ENCODE measurements around the gene YTHDF1. TPM values are rescaled to one million over a fixed set of nuclear protein-coding genes. Genes with fewer than 3 reads are reported as not detected.

Gene YTHDF1
- total and polyA plus RNA-seq, 11 donors, result 14.7 to 38.2 (median 22.5) TPM

DNA sequence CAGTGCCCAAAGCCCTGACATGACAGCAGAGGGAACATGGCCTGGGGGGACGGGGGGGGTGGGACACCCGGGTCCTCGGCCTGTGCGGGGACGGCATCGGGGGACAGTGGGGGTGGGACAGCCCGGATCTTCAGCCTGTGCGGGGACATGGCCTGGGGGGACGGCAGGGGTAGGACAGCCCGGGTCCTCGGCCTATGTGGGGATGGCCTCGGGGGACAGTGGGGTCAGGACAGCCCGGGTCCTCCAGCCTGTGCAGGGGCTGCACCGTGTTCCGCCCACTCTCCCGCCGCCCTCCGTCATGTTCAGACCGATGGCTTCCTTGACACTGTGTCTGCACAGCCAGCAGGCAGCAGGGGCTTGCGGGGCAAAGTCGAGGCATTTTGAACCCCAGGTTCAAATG lies 26.8 kb upstream of the YTHDF1 start:
- H3K27me3 ChIP-seq, result peaks cover under 1 to 37% (median 14%) of the 10 kb centered on the region in 9 donors
- H3K4me1 ChIP-seq, result no peaks in the 10 kb centered on the region
- no peaks in the 10 kb centered on the region for H3K36me3 ChIP-seq
- WGBS, 4 donors, result 87 to 90% (median 88%) methylated on average over 14 to 21 of the region's 21 CpGs
- DNase-seq (no peak), ATAC-seq (no peak)
- TF ChIP-seq CTCF (IDR thresholded peaks at IDR 0.05) (no peak), POLR2A (IDR thresholded peaks at IDR 0.05) (no peak)
- no peak overlapping the region for H3K4me3 ChIP-seq
- H3K27ac ChIP-seq, result no peak overlapping the region
- intact Hi-C loops (cut with DNase I), result no loop called here
- no peaks in the 10 kb centered on the region for H3K9me3 ChIP-seq

DNA sequence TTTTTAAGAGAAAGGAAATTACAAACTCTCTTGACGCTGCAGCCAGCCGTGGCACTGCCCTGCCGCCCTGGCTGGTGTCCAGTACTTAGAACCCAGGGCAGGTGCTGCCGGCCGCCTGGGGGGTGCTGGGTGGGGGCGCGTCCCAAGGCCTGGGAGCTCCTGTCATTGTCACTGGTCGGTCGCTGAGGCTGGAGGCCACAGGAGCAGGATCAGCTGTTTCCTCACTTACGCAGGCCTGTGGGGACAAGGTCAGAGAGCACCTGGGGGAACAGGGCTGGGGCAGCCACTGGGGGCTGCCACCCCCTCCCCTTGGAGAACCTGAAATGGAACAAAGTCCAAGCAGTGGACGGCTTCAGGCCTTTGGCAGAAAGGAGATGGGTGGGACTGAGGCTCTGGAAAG lies 25.3 kb upstream of the YTHDF1 start:
- ATAC-seq (no peak), DNase-seq (no peak)
- TF ChIP-seq POLR2A (IDR thresholded peaks at IDR 0.05) (no peak), CTCF (IDR thresholded peaks at IDR 0.05) (no peak)
- no peaks in the 10 kb centered on the region for H3K9me3 ChIP-seq
- no peaks in the 10 kb centered on the region for H3K4me1 ChIP-seq
- H3K27ac ChIP-seq, result no peak overlapping the region
- H3K4me3 ChIP-seq, result no peak overlapping the region
- H3K36me3 ChIP-seq, result no peaks in the 10 kb centered on the region
- peaks cover 0 to 22% (median 4%) of the 10 kb centered on the region in 9 donors for H3K27me3 ChIP-seq
- WGBS, 4 donors, result 40 to 59% (median 47%) methylated on average over 10 to 11 of the region's 11 CpGs
- intact Hi-C loops (cut with DNase I), result no loop called here

DNA sequence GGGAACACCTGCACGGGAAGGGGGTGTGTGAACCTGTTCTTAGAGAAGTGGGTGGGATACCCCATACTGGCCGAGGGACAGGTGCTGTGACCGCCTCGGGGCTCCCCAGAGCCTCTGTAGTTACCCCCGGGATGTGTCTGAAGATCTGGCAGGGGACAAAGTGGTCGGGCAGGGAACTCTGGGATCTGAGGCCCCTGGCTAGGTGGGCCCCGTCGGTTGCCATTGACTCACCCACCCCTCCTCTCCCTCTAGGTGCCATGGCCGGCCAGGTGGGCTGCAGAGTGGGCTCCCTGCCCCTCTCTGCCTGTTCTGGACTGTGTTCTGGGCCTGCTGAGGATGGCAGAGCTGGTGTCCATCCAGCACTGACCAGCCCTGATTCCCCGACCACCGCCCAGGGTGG lies 24.1 kb upstream of the YTHDF1 start:
- DNase-seq, result no peak
- no peak for ATAC-seq
- Histone ChIP-seq H3K9me3 (no peaks in the 10 kb centered on the region), H3K4me3 (no peak overlapping the region), H3K4me1 (peaks cover 0 to 3% (median 0%) of the 10 kb centered on the region in 12 donors), H3K27ac (no peak overlapping the region), H3K27me3 (peaks cover 0 to 20% (median 0%) of the 10 kb centered on the region in 9 donors), H3K36me3 (no peaks in the 10 kb centered on the region)
- intact Hi-C loops (cut with DNase I), result no loop called here
- no peak for TF ChIP-seq CTCF (IDR thresholded peaks at IDR 0.05)
- TF ChIP-seq POLR2A (IDR thresholded peaks at IDR 0.05), result no peak
- 84 to 93% (median 87%) methylated on average over 7 to 11 of the region's 11 CpGs for WGBS, 4 donors

- TF ChIP-seq CTCF (IDR thresholded peaks at IDR 0.05) (no peak), POLR2A (IDR thresholded peaks at IDR 0.05) (no peak)
- ATAC-seq, result no peak
These were observed 23.5 kb upstream of the YTHDF1 start for GRCh38 chr20:63239431-63239830.

More at GRCh38 chr20:63239431-63239830, 23.5 kb upstream of the YTHDF1 start:
- intact Hi-C loops (cut with DNase I), result loop anchor here in 1 of 10 donors (10.0 kb wide), 1 partner anchor 185 kb away; no protein-coding TSS in a partner anchor
- no peak overlapping the region for H3K4me3 ChIP-seq
- no peak for DNase-seq
- WGBS, 4 donors, result 87 to 90% (median 88%) methylated on average over 12 to 30 of the region's 30 CpGs
- no peaks in the 10 kb centered on the region for H3K9me3 ChIP-seq
- H3K27me3 ChIP-seq, result peaks cover 0 to 23% (median 1%) of the 10 kb centered on the region in 9 donors
- H3K36me3 ChIP-seq, result no peaks in the 10 kb centered on the region
- peaks cover 0 to 3% (median 0%) of the 10 kb centered on the region in 12 donors for H3K4me1 ChIP-seq
- no peak overlapping the region for H3K27ac ChIP-seq
